SK-N-SH (cell line): ENCODE data around the gene SCYL2. TPM values are rescaled to one million over a fixed set of nuclear protein-coding genes. Genes with fewer than 3 reads are reported as not detected.

Source experiments
- CTCF ChIA-PET: fragments of 300-600, 350-600 bp; formaldehyde crosslinking; extraction: SDS; loops from one replicate; lab custom pipeline; 2021; lab: Yijun Ruan, JAX
- POLR2A ChIA-PET: fragments of 350-600 bp; sonication (Branson Sonifier 250); formaldehyde crosslinking; extraction: SDS; loops from one replicate; lab custom pipeline; 2020; ENCODE audit warnings: antibody characterized with exemption, inconsistent platforms; lab: Yijun Ruan, JAX
- DNase-seq: peaks from one replicate; pipeline ENCODE4 v3.0.0; 2012
- H2AFZ ChIP-seq: fragments of 200-600 bp; sonication (generic); 2 replicates; pipeline ENCODE4 v1.8.1; 2016; ENCODE audit warnings: antibody characterized with exemption, mild to moderate bottlenecking, low read depth
- H3F3A ChIP-seq: fragments of 200-600 bp; sonication (generic); replicated peaks from 2 replicates; pipeline ENCODE3; 2016; ENCODE audit warnings: antibody characterized with exemption, mild to moderate bottlenecking; ENCODE audit not compliant: insufficient read depth
- H3K27ac ChIP-seq, 2 experiments: fragments of 200-500 bp in 1 of 2; fragments of 200-600 bp in 1 of 2; sonication (Bioruptor generic) in 1 of 2; sonication (generic), shearing (Covaris generic) in 1 of 2; 2 replicates each; pipeline versions ENCODE4 v1.5.1 to v1.6.1; 2014 to 2016; ENCODE audit warnings: low read depth in 2 of 2, inconsistent platforms in 1 of 2, low read length in 1 of 2, mild to moderate bottlenecking in 1 of 2, mixed read lengths in 1 of 2
- H3K27me3 ChIP-seq: fragments of 200-600 bp; sonication (generic), shearing (Covaris generic); 2 replicates; pipeline ENCODE4 v1.6.1; 2016; ENCODE audit warnings: mixed run types; ENCODE audit not compliant: insufficient read depth
- H3K36me3 ChIP-seq, 2 experiments: fragments of 200-500 bp in 1 of 2; fragments of 200-600 bp in 1 of 2; sonication (Bioruptor generic) in 1 of 2; sonication (generic) in 1 of 2; replicated peaks in 1 of 2; 2 replicates each; pipeline versions ENCODE3 to v1.5.1; 2014 to 2016; ENCODE audit warnings: low read length in 1 of 2, mild to moderate bottlenecking in 1 of 2; ENCODE audit not compliant: insufficient read depth in 2 of 2, control insufficient read depth in 1 of 2
- H3K4me1 ChIP-seq, 2 experiments: fragments of 200-500 bp in 1 of 2; fragments of 200-600 bp in 1 of 2; sonication (Bioruptor generic) in 1 of 2; sonication (generic), shearing (Covaris generic) in 1 of 2; 2 replicates each; pipeline versions ENCODE4 v1.5.1 to v1.6.1; 2014 to 2016; ENCODE audit warnings: low read depth in 1 of 2, low read length in 1 of 2, mixed run types in 1 of 2; ENCODE audit not compliant: insufficient read depth in 2 of 2, control insufficient read depth in 1 of 2
- H3K4me2 ChIP-seq: fragments of 200-600 bp; sonication (generic), shearing (Covaris generic); 2 replicates; pipeline ENCODE4 v1.6.1; 2017; ENCODE audit warnings: mixed run types
- H3K4me3 ChIP-seq, 2 experiments: fragments of 200-500 bp in 1 of 2; fragments of 200-600 bp in 1 of 2; sonication (Bioruptor generic) in 1 of 2; sonication (generic), shearing (Covaris generic) in 1 of 2; 2 replicates each; pipeline versions ENCODE4 v1.5.1 to v1.8.1; 2014 to 2016; ENCODE audit warnings: low read depth in 2 of 2, inconsistent platforms in 1 of 2, low read length in 1 of 2, mild to moderate bottlenecking in 1 of 2, mixed read lengths in 1 of 2, moderate library complexity in 1 of 2
- H3K79me2 ChIP-seq: fragments of 200-600 bp; sonication (generic); 2 replicates; pipeline ENCODE4 v1.8.1; 2017; ENCODE audit warnings: mild to moderate bottlenecking; ENCODE audit not compliant: insufficient read depth
- H3K9ac ChIP-seq: fragments of 200-600 bp; sonication (generic); 2 replicates; pipeline ENCODE4 v1.6.1; 2017; ENCODE audit warnings: mixed run types
- H3K9me2 ChIP-seq: fragments of 200-600 bp; sonication (generic); 2 replicates; pipeline ENCODE4 v1.6.1; 2017; ENCODE audit warnings: mixed run types
- H3K9me3 ChIP-seq: fragments of 200-600 bp; sonication (generic); 2 replicates; pipeline ENCODE4 v1.6.1; 2017; ENCODE audit warnings: mixed run types, mild to moderate bottlenecking, moderate library complexity
- H4K20me1 ChIP-seq: fragments of 200-600 bp; sonication (generic); 2 replicates; pipeline ENCODE4 v1.6.1; 2017; ENCODE audit warnings: mild to moderate bottlenecking, mixed run types; ENCODE audit not compliant: insufficient read depth
- CTCF ChIP-seq: fragments of 200-600 bp; sonication (generic); IDR thresholded peaks from 2 replicates; pipeline ENCODE4 v1.6.1; 2017; ENCODE audit warnings: antibody characterized with exemption, mild to moderate bottlenecking, moderate library complexity
- ELF1 ChIP-seq: IDR thresholded peaks from 2 replicates; pipeline ENCODE4 v1.4.0; 2012
- EP300 ChIP-seq, 2 experiments: IDR thresholded peaks; 2 replicates each; pipeline versions ENCODE4 v1.4.0 to v1.6.1; 2012; ENCODE audit warnings: borderline replicate concordance in 1 of 2, low read depth in 1 of 2, low read length in 1 of 2
- EZH2phosphoT487 ChIP-seq: fragments of 200-600 bp; sonication (generic); IDR thresholded peaks from 2 replicates; pipeline ENCODE4 v1.6.1; 2017; ENCODE audit warnings: low read depth, mixed run types, mild to moderate bottlenecking, antibody characterized with exemption, moderate library complexity, borderline replicate concordance
- MXI1 ChIP-seq: IDR thresholded peaks from 2 replicates; pipeline ENCODE4 v1.6.1; 2012; ENCODE audit warnings: mild to moderate bottlenecking, low read depth, low read length, improper control_type of control experiment
- NFIC ChIP-seq: IDR thresholded peaks from 2 replicates; pipeline ENCODE4 v1.4.0; 2012; ENCODE audit warnings: borderline replicate concordance
- POLR2AphosphoS5 ChIP-seq: IDR thresholded peaks from 2 replicates; pipeline ENCODE4 v1.6.1; 2012; ENCODE audit warnings: low read depth, low read length
- RCOR1 ChIP-seq: fragments of 150-350 bp; IDR thresholded peaks from 2 replicates; pipeline ENCODE4 v1.6.1; 2017; ENCODE audit warnings: antibody characterized with exemption, low read length
- RXRA ChIP-seq: IDR thresholded peaks from 2 replicates; pipeline ENCODE4 v1.4.0; 2012; ENCODE audit warnings: low read depth, mild to moderate bottlenecking, borderline replicate concordance
- SMC3 ChIP-seq: IDR thresholded peaks from 2 replicates; pipeline ENCODE4 v1.6.1; 2012; ENCODE audit warnings: low read depth, low read length, improper control_type of control experiment
- TEAD4 ChIP-seq: IDR thresholded peaks from 2 replicates; pipeline ENCODE4 v1.4.0; 2012; ENCODE audit warnings: mild to moderate bottlenecking, borderline replicate concordance; ENCODE audit not compliant: insufficient read depth
- WGBS: methylation state at CpG from one replicate; pipeline ENCODE4 v1.1.6; 2017; ENCODE audit warnings: low lambda C conversion rate; 5-methylcytosine and 5-hydroxymethylcytosine counted together
- polyA plus RNA-seq, 3 experiments: library from polyadenylated mRNA; depleted of rRNA; stranded (reverse); fragments of >200 nt; gene quantifications; 2 replicates each; pipeline ENCODE4 v1.2.3, GENCODE V29; 2012
- TF ChIP-seq, protein P1 (sequence below): IDR thresholded peaks from 2 replicates; pipeline ENCODE4 v1.4.0; 2012; ENCODE audit warnings: low read depth
- TF ChIP-seq, protein P2 (sequence below): IDR thresholded peaks from 2 replicates; pipeline ENCODE4 v1.6.1; 2012; ENCODE audit warnings: mild to moderate bottlenecking, low read depth, low read length, moderate library complexity
- TF ChIP-seq, protein P3 (sequence below): IDR thresholded peaks from 2 replicates; pipeline ENCODE4 v1.4.0; 2012; ENCODE audit warnings: low read depth, borderline replicate concordance
- TF ChIP-seq, protein P4 (sequence below): IDR thresholded peaks from 2 replicates; pipeline ENCODE4; 2012

Gene SCYL2
- polyA plus RNA-seq, 1 of the 3 experiments (the other 2 are of a cell fraction): 7.5 TPM

DNA sequence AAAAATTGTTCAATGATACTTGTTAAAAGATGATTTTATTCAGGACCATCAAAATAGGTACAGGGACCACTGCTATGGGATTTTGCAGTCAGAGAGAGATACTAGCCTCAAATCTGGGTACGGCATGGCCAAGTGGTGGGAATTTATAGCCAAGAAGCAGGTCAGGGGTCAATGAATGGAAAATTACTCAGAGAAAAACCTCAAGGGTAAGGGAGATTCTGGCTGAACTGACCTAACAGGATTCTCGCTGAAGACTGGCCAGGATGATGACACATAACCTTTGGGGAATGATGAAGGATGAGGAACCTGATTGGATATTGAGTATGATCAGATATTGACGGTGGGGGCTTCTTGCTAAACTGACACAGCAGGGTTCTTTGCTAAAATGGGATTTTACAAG is 32.8 kb upstream of the SCYL2 start:
- H3K36me3 ChIP-seq: no peaks in the 10 kb centered on the region
- H4K20me1 ChIP-seq: no peaks in the 10 kb centered on the region
- no peak overlapping the region for H3K4me2 ChIP-seq
- ChIA-PET POLR2A (no interaction called here), CTCF (interaction anchor here (0.8 to 4.9 kb wide), 20 partner anchors 9 to 438 kb away, joined by 3 to 52 read pairs (median 4); partner anchors contain the start of gene ACTR6)
- 47% methylated on average over 3 of the region's 3 CpGs for WGBS
- H3K9me3 ChIP-seq: no peaks in the 10 kb centered on the region
- no peak overlapping the region for H3K27ac ChIP-seq
- H2AFZ ChIP-seq: peak overlapping the region; percentile 53; the same call in 1 of the 2 replicates
- H3K9ac ChIP-seq: no peak overlapping the region
- DNase-seq: no peak
- H3K79me2 ChIP-seq: no peaks in the 10 kb centered on the region
- H3K9me2 ChIP-seq: no peaks in the 10 kb centered on the region
- H3K4me1 ChIP-seq: no peaks in the 10 kb centered on the region
- no peak overlapping the region for H3K4me3 ChIP-seq
- no peaks in the 10 kb centered on the region for H3K27me3 ChIP-seq
- no peak for TF ChIP-seq POLR2AphosphoS5
- TF ChIP-seq RCOR1: no peak
- no peak for TF ChIP-seq CTCF
- TF ChIP-seq NFIC: no peak
- TF ChIP-seq EP300 (IDR thresholded peaks at IDR 0.05; ENCODE audit: borderline replicate concordance in 1 of 2, low read depth in 1 of 2, low read length in 1 of 2): no peak
- TF ChIP-seq MXI1: no peak
- no peak for TF ChIP-seq SMC3
- TF ChIP-seq, protein P1, sequence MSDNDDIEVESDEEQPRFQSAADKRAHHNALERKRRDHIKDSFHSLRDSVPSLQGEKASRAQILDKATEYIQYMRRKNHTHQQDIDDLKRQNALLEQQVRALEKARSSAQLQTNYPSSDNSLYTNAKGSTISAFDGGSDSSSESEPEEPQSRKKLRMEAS: no peak
- TF ChIP-seq, protein P2, sequence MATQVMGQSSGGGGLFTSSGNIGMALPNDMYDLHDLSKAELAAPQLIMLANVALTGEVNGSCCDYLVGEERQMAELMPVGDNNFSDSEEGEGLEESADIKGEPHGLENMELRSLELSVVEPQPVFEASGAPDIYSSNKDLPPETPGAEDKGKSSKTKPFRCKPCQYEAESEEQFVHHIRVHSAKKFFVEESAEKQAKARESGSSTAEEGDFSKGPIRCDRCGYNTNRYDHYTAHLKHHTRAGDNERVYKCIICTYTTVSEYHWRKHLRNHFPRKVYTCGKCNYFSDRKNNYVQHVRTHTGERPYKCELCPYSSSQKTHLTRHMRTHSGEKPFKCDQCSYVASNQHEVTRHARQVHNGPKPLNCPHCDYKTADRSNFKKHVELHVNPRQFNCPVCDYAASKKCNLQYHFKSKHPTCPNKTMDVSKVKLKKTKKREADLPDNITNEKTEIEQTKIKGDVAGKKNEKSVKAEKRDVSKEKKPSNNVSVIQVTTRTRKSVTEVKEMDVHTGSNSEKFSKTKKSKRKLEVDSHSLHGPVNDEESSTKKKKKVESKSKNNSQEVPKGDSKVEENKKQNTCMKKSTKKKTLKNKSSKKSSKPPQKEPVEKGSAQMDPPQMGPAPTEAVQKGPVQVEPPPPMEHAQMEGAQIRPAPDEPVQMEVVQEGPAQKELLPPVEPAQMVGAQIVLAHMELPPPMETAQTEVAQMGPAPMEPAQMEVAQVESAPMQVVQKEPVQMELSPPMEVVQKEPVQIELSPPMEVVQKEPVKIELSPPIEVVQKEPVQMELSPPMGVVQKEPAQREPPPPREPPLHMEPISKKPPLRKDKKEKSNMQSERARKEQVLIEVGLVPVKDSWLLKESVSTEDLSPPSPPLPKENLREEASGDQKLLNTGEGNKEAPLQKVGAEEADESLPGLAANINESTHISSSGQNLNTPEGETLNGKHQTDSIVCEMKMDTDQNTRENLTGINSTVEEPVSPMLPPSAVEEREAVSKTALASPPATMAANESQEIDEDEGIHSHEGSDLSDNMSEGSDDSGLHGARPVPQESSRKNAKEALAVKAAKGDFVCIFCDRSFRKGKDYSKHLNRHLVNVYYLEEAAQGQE: no peak
- no peak for TF ChIP-seq ELF1
- H3F3A ChIP-seq: peaks cover 4% of the 10 kb centered on the region

GRCh38 chr12:100234591-100235304 is 32.2 kb upstream of the SCYL2 start:
- Histone ChIP-seq H3K79me2 (no peaks in the 10 kb centered on the region), H3K9ac (no peak overlapping the region), H3K4me1 (no peaks in the 10 kb centered on the region), H3K9me2 (no peaks in the 10 kb centered on the region), H4K20me1 (no peaks in the 10 kb centered on the region), H3K4me3 (no peak overlapping the region; a peak in 1 of 4 replicates), H3K27ac (no peak overlapping the region), H3K36me3 (no peaks in the 10 kb centered on the region), H3F3A (peaks cover 4% of the 10 kb centered on the region), H3K9me3 (no peaks in the 10 kb centered on the region), H3K27me3 (no peaks in the 10 kb centered on the region), H3K4me2 (no peak overlapping the region), H2AFZ (peak overlapping the region; percentile 53; the same call in 1 of the 2 replicates)
- peak; percentile 38 for DNase-seq
- ChIA-PET CTCF (interaction anchor here (0.7 to 4.9 kb wide), 29 partner anchors 9 to 507 kb away, joined by 3 to 52 read pairs (median 4); partner anchors contain the start of gene ACTR6), POLR2A (no interaction called here)
- 49% methylated on average over 7 of the region's 7 CpGs for WGBS
- TF ChIP-seq EZH2phosphoT487 (no peak), RCOR1 (no peak), TEAD4 (no peak), CTCF (peak; percentile 83), SMC3 (peak; percentile 78), RXRA (no peak)
- TF ChIP-seq, protein P1: no peak
- TF ChIP-seq, protein P3, sequence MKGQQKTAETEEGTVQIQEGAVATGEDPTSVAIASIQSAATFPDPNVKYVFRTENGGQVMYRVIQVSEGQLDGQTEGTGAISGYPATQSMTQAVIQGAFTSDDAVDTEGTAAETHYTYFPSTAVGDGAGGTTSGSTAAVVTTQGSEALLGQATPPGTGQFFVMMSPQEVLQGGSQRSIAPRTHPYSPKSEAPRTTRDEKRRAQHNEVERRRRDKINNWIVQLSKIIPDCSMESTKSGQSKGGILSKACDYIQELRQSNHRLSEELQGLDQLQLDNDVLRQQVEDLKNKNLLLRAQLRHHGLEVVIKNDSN: no peak
- TF ChIP-seq, protein P4, sequence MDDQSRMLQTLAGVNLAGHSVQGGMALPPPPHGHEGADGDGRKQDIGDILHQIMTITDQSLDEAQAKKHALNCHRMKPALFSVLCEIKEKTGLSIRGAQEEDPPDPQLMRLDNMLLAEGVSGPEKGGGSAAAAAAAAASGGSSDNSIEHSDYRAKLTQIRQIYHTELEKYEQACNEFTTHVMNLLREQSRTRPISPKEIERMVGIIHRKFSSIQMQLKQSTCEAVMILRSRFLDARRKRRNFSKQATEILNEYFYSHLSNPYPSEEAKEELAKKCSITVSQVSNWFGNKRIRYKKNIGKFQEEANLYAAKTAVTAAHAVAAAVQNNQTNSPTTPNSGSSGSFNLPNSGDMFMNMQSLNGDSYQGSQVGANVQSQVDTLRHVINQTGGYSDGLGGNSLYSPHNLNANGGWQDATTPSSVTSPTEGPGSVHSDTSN: no peak
